MCF 10A (cell line): ENCODE measurements around the gene CBARP. TPM values are rescaled to one million over a fixed set of nuclear protein-coding genes. Genes with fewer than 3 reads are reported as not detected.
A peak's percentile ranks its signal among the peaks of the same experiment; 100 is the strongest.

ENCODE experiments used
- BruUV-seq: library from RNA; stranded (reverse); fragments of 400-500 nt; replicated peaks from 2 replicates; lab custom pipeline; 2021; lab: Mats Ljungman, UMichigan
- CTCF ChIA-PET: fragments of 300-600 bp; sonication (Branson Sonifier 250); formaldehyde crosslinking; extraction: SDS; loops from one replicate; lab custom pipeline; 2021; ENCODE audit warnings: antibody characterized with exemption, inconsistent platforms; lab: Yijun Ruan, JAX
- POLR2A ChIA-PET: fragments of 300-600, 350-650 bp; sonication (Branson Sonifier 250); formaldehyde crosslinking; extraction: SDS; loops from one replicate; lab custom pipeline; 2020; ENCODE audit warnings: antibody characterized with exemption, inconsistent platforms; lab: Yijun Ruan, JAX
- DNase-seq: peaks from one replicate; pipeline ENCODE4 v3.0.0-alpha.2; 2018; ENCODE audit not compliant: unreplicated experiment
- H3K27ac Mint-ChIP-seq: one replicate; pipeline ENCODE4 v1.8.0; 2022; ENCODE audit warnings: mild to moderate bottlenecking, low read depth, mixed read lengths; ENCODE audit not compliant: unreplicated experiment
- H3K27me3 Mint-ChIP-seq: one replicate; pipeline ENCODE4 v1.8.0; 2022; ENCODE audit warnings: mixed read lengths; ENCODE audit not compliant: insufficient read depth, unreplicated experiment
- H3K36me3 Mint-ChIP-seq: one replicate; pipeline ENCODE4 v1.8.0; 2022; ENCODE audit warnings: mild to moderate bottlenecking, moderate library complexity, mixed read lengths; ENCODE audit not compliant: insufficient read depth, unreplicated experiment
- H3K4me1 Mint-ChIP-seq: one replicate; pipeline ENCODE4 v1.8.0; 2022; ENCODE audit warnings: mixed read lengths; ENCODE audit not compliant: insufficient read depth, unreplicated experiment
- H3K4me3 Mint-ChIP-seq: one replicate; pipeline ENCODE4 v1.8.0; 2022; ENCODE audit warnings: mild to moderate bottlenecking, moderate library complexity, mixed read lengths; ENCODE audit not compliant: unreplicated experiment
- H3K9me3 Mint-ChIP-seq: one replicate; pipeline ENCODE4 v1.8.0; 2022; ENCODE audit warnings: mixed read lengths; ENCODE audit not compliant: unreplicated experiment
- CTCF ChIP-seq: fragments of 200-600 bp; IDR thresholded peaks from one replicate; pipeline ENCODE4 v1.8.0; 2022; ENCODE audit warnings: antibody characterized with exemption, mild to moderate bottlenecking; ENCODE audit not compliant: unreplicated experiment
- intact Hi-C: fragments of 100-400 bp; cut with micrococcal nuclease; formaldehyde crosslinking; loops from 2 replicates; pipeline ENCODE4 v1.14.1; 2022
- total RNA-seq: library from RNA; stranded (reverse); gene quantifications from 2 replicates; pipeline ENCODE4 v1.2.3, GENCODE V29; 2022

CBARP gene
- total RNA-seq, 1 experiment from 2014 or later = 7.0 TPM

- intact Hi-C loops = no loop called here
- Mint-ChIP-seq H3K4me3 (peak within 1 kb of the TSS; percentile 84), H3K27ac (peak within 1 kb of the TSS; percentile 89), H3K9me3 (no peaks in the 10 kb centered on the region), H3K36me3 (peaks cover 59% of the 10 kb centered on the region), H3K27me3 (no peaks in the 10 kb centered on the region), H3K4me1 (peaks cover 24% of the 10 kb centered on the region)
- DNase-seq = peak; percentile 99
- ChIA-PET CTCF (interaction anchor here (0.6 to 4.9 kb wide), 3 partner anchors 24 to 31 kb away, joined by 3 to 144 read pairs (median 3); no protein-coding TSS in a partner anchor), POLR2A (interaction anchor here (0.6 to 6.2 kb wide), 39 partner anchors 9 to 1096 kb away, joined by 3 to 240 read pairs (median 5); partner anchors contain the start of genes ARHGAP45, ATP5F1D, CNN2 and GPX4)
- no peak for TF ChIP-seq CTCF
- no TSS peak for BruUV-seq
Measured at GRCh38 chr19:1269065-1269477, 31.3 kb upstream of the CBARP start, which contains the start of gene CIRBP. CIRBP (plus strand) TSS chr19:1269332; CDS start chr19:1270934, 1,602 bp downstream.

- Mint-ChIP-seq H3K27ac (peak overlapping the region; percentile 89), H3K36me3 (peaks cover 53% of the 10 kb centered on the region), H3K27me3 (no peaks in the 10 kb centered on the region), H3K4me3 (peak overlapping the region; percentile 84), H3K9me3 (no peaks in the 10 kb centered on the region), H3K4me1 (peaks cover 24% of the 10 kb centered on the region)
- TF ChIP-seq CTCF = no peak
- no TSS peak for BruUV-seq
- CTCF ChIA-PET = interaction anchor here (0.5 to 4.9 kb wide), 5 partner anchors 23 to 168 kb away, joined by 3 to 144 read pairs (median 3); partner anchors contain the start of gene ATP5F1D
- intact Hi-C loops = no loop called here
- POLR2A ChIA-PET = interaction anchor here (0.6 to 6.2 kb wide), 35 partner anchors 8 to 1097 kb away, joined by 3 to 240 read pairs (median 5); partner anchors contain the start of genes ARHGAP45, ATP5F1D, MED16 and NDUFS7
- DNase-seq = no peak
Measured at GRCh38 chr19:1268226-1269064, 30.6 kb upstream of the CBARP start.

- no peak for TF ChIP-seq CTCF
- no TSS peak for BruUV-seq
- POLR2A ChIA-PET = interaction anchor here (1.5 to 6.2 kb wide), 5 partner anchors 7 to 52 kb away, joined by 7 to 240 read pairs (median 21); partner anchors contain the start of genes ATP5F1D and FAM174C
- H3K9me3 Mint-ChIP-seq = no peaks in the 10 kb centered on the region
- intact Hi-C loops = no loop called here
- no peak overlapping the region for H3K27ac Mint-ChIP-seq
- peaks cover 45% of the 10 kb centered on the region for H3K36me3 Mint-ChIP-seq
- DNase-seq = no peak
- peak overlapping the region; percentile 70 for H3K4me3 Mint-ChIP-seq
- peaks cover 31% of the 10 kb centered on the region for H3K4me1 Mint-ChIP-seq
- CTCF ChIA-PET = interaction anchor here (0.5 to 4.9 kb wide), 7 partner anchors 11 to 167 kb away, joined by 3 to 144 read pairs (median 11); partner anchors contain the start of gene ATP5F1D
- no peaks in the 10 kb centered on the region for H3K27me3 Mint-ChIP-seq
Measured at GRCh38 chr19:1267477-1268225, 29.8 kb upstream of the CBARP start.
